Gastroesophageal sphincter (tissue), 4 donors: ENCODE measurements around the gene NOC2L. TPM values are rescaled to one million over a fixed set of nuclear protein-coding genes. Genes with fewer than 3 reads are reported as not detected.

Experiments
- ATAC-seq: fragments of 150-250 bp; one replicate; pipeline ENCODE4 v1.9.1; 2016; ENCODE audit warnings: mild to moderate bottlenecking, moderate library complexity
- H3K27ac ChIP-seq, 4 donors: fragments of 200-600 bp; sonication (generic) in 3 of 4; 1 replicate in 3 of 4; 2 replicates in 1 of 4; pipeline ENCODE4 v1.5.1; 2016 to 2019
- H3K27me3 ChIP-seq: fragments of 200-600 bp; sonication (generic); one replicate; pipeline ENCODE4 v1.5.1; 2019
- H3K36me3 ChIP-seq, 2 donors: fragments of 200-600 bp; sonication (generic); one replicate each; pipeline ENCODE4 v1.5.1; 2019; ENCODE audit warnings: control low read depth in 1 of 2
- H3K4me1 ChIP-seq, 3 donors: fragments of 200-600 bp; sonication (generic); 1 replicate in 2 of 3; 2 replicates in 1 of 3; pipeline ENCODE4 v1.5.1; 2016 to 2019; ENCODE audit warnings: control low read depth in 2 of 3
- H3K4me3 ChIP-seq, 2 donors: fragments of 200-600 bp; sonication (generic); one replicate each; pipeline ENCODE4 v1.5.1; 2019; ENCODE audit warnings: mild to moderate bottlenecking in 1 of 2, moderate library complexity in 1 of 2
- H3K9me3 ChIP-seq, 3 donors: fragments of 200-600 bp; sonication (generic); one replicate each; pipeline ENCODE4 v1.5.1; 2017 to 2019; ENCODE audit warnings: control low read depth in 2 of 3
- EP300 ChIP-seq: sonication (generic); formaldehyde crosslinking; IDR thresholded peaks from one replicate; pipeline ENCODE4 v1.6.1; 2017; ENCODE audit warnings: antibody characterized with exemption, mild to moderate bottlenecking
- POLR2A ChIP-seq, 2 donors: fragments of 450-650 bp; IDR thresholded peaks; one replicate each; pipeline ENCODE4 v1.6.1; 2017; ENCODE audit warnings: antibody characterized with exemption in 2 of 2, mild to moderate bottlenecking in 2 of 2, moderate library complexity in 1 of 2
- POLR2AphosphoS5 ChIP-seq: sonication (generic); formaldehyde crosslinking; IDR thresholded peaks from one replicate; pipeline ENCODE4 v1.6.1; 2017; ENCODE audit warnings: antibody characterized with exemption
- WGBS, 2 donors: methylation state at CpG; one replicate each; pipeline ENCODE4 v1.1.5; 2018; ENCODE audit warnings: low coverage in 1 of 2; 5-methylcytosine and 5-hydroxymethylcytosine counted together
- total RNA-seq, 4 donors: library from RNA; depleted of rRNA; stranded (reverse); fragments of >200 nt; gene quantifications; one replicate each; pipeline ENCODE4 v1.1.0, GENCODE V29; 2016
- TF ChIP-seq, protein P1 (sequence below), 4 experiments: fragments of 200-600 bp in 2 of 4; fragments of 450-650 bp in 2 of 4; sonication (generic) in 1 of 4; IDR thresholded peaks; one replicate each; pipeline ENCODE4 v1.5.1; 2017 to 2019; ENCODE audit warnings: antibody characterized with exemption in 4 of 4, mild to moderate bottlenecking in 2 of 4, moderate library complexity in 2 of 4

The NOC2L gene
- total RNA-seq, 4 donors from 2014 or later = 36.3 to 54.1 (median 45.2) TPM

DNA sequence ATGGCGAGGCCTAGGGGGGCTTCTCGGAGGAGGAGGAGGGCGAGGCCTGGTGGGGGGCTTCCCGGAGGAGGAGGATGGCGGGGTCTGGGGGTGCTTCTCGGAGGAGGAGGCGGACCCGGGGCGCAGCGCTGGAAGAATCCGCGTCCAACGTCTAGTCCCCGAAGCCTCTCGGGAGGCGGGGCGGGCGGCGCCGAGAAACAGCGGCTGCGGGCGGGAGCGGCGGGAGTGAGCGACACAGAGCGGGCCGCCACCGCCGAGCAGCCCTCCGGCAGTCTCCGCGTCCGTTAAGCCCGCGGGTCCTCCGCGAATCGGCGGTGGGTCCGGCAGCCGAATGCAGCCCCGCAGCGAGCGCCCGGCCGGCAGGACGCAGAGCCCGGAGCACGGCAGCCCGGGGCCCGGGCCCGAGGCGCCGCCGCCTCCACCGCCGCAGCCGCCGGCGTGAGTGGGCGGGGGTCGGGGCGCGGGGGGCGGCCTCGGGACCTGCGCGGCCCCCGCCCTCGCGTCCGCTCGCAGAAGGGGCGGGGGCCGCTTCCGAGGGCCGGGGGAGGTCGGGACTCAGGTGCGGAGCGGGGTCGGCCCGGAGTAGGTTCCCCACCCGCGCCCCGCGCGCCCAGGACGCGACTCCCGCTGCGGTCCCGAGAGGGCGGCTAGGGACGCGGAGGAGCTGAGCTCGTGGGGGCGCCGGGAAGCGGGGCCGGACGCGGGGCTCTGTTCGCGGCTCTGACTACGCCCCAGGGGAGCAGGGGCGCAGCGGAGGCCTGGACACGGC lies 1.5 kb upstream of the NOC2L start, which contains the start of gene KLHL17:
TSS of gene KLHL17 (plus strand) at position 222 of the 769 bp plus-strand sequence. CDS start at position 332, 110 bp downstream.
- Histone ChIP-seq H3K27me3 (no peaks in the 10 kb centered on the region), H3K36me3 (peaks cover 0 to 47% of the 10 kb centered on the region in 2 donors), H3K27ac (peak within 1 kb of the TSS in 2 of 4 donors; percentile 40 to 71), H3K4me3 (peak within 1 kb of the TSS; percentile 78 to 94), H3K4me1 (peaks cover 0 to 45% (median 19%) of the 10 kb centered on the region in 3 donors), H3K9me3 (no peaks in the 10 kb centered on the region)
- WGBS, 2 donors = 2% methylated on average over 9 of the region's 109 CpGs; no CpG with 5 or more reads in 1 of the 2 donors
- peak; percentile 65 for ATAC-seq
- no peak for TF ChIP-seq EP300
- TF ChIP-seq, protein P1, sequence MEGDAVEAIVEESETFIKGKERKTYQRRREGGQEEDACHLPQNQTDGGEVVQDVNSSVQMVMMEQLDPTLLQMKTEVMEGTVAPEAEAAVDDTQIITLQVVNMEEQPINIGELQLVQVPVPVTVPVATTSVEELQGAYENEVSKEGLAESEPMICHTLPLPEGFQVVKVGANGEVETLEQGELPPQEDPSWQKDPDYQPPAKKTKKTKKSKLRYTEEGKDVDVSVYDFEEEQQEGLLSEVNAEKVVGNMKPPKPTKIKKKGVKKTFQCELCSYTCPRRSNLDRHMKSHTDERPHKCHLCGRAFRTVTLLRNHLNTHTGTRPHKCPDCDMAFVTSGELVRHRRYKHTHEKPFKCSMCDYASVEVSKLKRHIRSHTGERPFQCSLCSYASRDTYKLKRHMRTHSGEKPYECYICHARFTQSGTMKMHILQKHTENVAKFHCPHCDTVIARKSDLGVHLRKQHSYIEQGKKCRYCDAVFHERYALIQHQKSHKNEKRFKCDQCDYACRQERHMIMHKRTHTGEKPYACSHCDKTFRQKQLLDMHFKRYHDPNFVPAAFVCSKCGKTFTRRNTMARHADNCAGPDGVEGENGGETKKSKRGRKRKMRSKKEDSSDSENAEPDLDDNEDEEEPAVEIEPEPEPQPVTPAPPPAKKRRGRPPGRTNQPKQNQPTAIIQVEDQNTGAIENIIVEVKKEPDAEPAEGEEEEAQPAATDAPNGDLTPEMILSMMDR (IDR thresholded peaks at IDR 0.05) = no peak
- no peak for TF ChIP-seq POLR2A (IDR thresholded peaks at IDR 0.05)
- no peak for TF ChIP-seq POLR2AphosphoS5

DNA sequence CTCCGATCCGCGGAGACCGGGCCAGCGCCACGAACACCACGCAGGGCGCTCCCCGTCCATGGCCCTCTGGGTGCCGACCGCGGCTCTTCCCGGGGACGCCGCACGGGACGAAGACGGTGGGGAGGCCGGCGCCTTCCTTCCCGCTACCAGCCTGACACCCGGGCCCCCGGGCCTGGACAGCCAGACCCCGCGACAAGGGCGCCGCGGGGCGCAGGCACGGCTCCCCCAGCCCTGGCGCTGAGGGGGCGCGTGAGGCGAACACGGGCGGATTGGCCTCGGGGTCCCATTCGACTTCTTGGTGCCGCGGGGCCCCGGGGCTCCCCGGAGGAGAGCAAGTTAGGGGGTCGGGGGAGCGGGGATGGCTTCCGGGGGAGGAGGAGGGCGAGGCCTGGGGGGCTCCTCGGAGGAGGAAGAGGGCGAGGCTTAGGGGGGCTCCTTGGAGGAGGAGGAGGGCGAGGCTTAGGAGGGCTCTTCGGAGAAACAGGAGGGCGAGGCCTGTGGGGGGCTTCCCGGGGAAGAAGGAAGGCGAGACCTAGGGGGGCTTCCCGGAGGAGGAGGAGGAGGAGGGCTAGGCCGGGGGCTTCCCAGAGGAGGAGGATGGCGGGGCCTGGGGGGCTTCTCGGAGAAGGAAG lies 791 bp upstream of the NOC2L start:
- TF ChIP-seq EP300 = no peak
- TF ChIP-seq, protein P1 (IDR thresholded peaks at IDR 0.05) = no peak
- no peak for TF ChIP-seq POLR2A (IDR thresholded peaks at IDR 0.05)
- no peak for TF ChIP-seq POLR2AphosphoS5
- 30% methylated on average over 2 of the region's 57 CpGs; no CpG with 5 or more reads in 1 of the 2 donors for WGBS, 2 donors
- peak overlapping the region in 2 of 4 donors; percentile 40 to 71 for H3K27ac ChIP-seq
- H3K4me1 ChIP-seq = peaks cover 0 to 45% (median 19%) of the 10 kb centered on the region in 3 donors
- no peaks in the 10 kb centered on the region for H3K9me3 ChIP-seq
- H3K36me3 ChIP-seq = peaks cover 0 to 49% of the 10 kb centered on the region in 2 donors
- H3K4me3 ChIP-seq = peak overlapping the region; percentile 78 to 94
- no peaks in the 10 kb centered on the region for H3K27me3 ChIP-seq
- ATAC-seq = peak; percentile 5

GRCh38 chr1:956636-957035 lies 2.4 kb downstream of the NOC2L start:
- Histone ChIP-seq H3K9me3 (no peaks in the 10 kb centered on the region), H3K4me1 (peaks cover 0 to 42% (median 19%) of the 10 kb centered on the region in 3 donors), H3K27ac (no peak overlapping the region), H3K36me3 (peaks cover 0 to 55% of the 10 kb centered on the region in 2 donors), H3K27me3 (no peaks in the 10 kb centered on the region), H3K4me3 (no peak overlapping the region)
- TF ChIP-seq, protein P1 (IDR thresholded peaks at IDR 0.05) = no peak
- no peak for TF ChIP-seq EP300
- no peak for TF ChIP-seq POLR2A (IDR thresholded peaks at IDR 0.05)
- TF ChIP-seq POLR2AphosphoS5 = no peak
- no peak for ATAC-seq
- 81 to 92% methylated on average over 3 to 5 of the region's 11 CpGs for WGBS, 2 donors

GRCh38 chr1:955474-955873 lies 3.6 kb downstream of the NOC2L start:
- H3K36me3 ChIP-seq = peaks cover 0 to 66% of the 10 kb centered on the region in 2 donors
- ATAC-seq = no peak
- whole genome bisulfite sequencing, 2 donors = 70% methylated on average over 4 of the region's 6 CpGs; no CpG with 5 or more reads in 1 of the 2 donors
- no peak overlapping the region for H3K27ac ChIP-seq
- TF ChIP-seq POLR2AphosphoS5 = no peak
- TF ChIP-seq POLR2A (IDR thresholded peaks at IDR 0.05) = no peak
- no peak for TF ChIP-seq EP300
- TF ChIP-seq, protein P1 (IDR thresholded peaks at IDR 0.05) = no peak
- H3K4me1 ChIP-seq = peaks cover 0 to 33% (median 19%) of the 10 kb centered on the region in 3 donors
- H3K27me3 ChIP-seq = no peaks in the 10 kb centered on the region
- no peak overlapping the region for H3K4me3 ChIP-seq
- H3K9me3 ChIP-seq = no peaks in the 10 kb centered on the region
